H9 (cell line): Measurements from ENCODE around the gene COL18A1. TPM values are rescaled to one million over a fixed set of nuclear protein-coding genes. Genes with fewer than 3 reads are reported as not detected.

ENCODE experiments used
- DNase-seq: peaks from one replicate; pipeline ENCODE4 v3.0.0-alpha.2; 2017
- H2AFZ ChIP-seq: one replicate; pipeline ENCODE4 v1.6.1; 2013; ENCODE audit warnings: mild to moderate bottlenecking, low read length, control low read depth, moderate library complexity
- H2AK5ac ChIP-seq: 2 replicates; pipeline ENCODE4 v1.6.1; 2013; ENCODE audit warnings: low read length, control low read depth, mixed read lengths; ENCODE audit not compliant: insufficient read length
- H2BK120ac ChIP-seq: one replicate; pipeline ENCODE4 v1.6.1; 2013; ENCODE audit warnings: low read depth, mild to moderate bottlenecking, low read length, control low read depth, inconsistent platforms; ENCODE audit not compliant: poor library complexity, severe bottlenecking
- H2BK12ac ChIP-seq: 2 replicates; pipeline ENCODE4 v1.6.1; 2013; ENCODE audit warnings: low read length, control low read depth, mixed read lengths, low read depth; ENCODE audit not compliant: insufficient read length
- H2BK15ac ChIP-seq: 2 replicates; pipeline ENCODE4 v1.6.1; 2013; ENCODE audit warnings: low read depth, low read length, control low read depth
- H2BK20ac ChIP-seq: one replicate; pipeline ENCODE4 v1.6.1; 2013; ENCODE audit warnings: low read depth, mild to moderate bottlenecking, low read length, control low read depth, inconsistent platforms; ENCODE audit not compliant: poor library complexity, severe bottlenecking
- H2BK5ac ChIP-seq: 2 replicates; pipeline ENCODE4 v1.6.1; 2013; ENCODE audit warnings: low read length, control low read depth, mixed read lengths; ENCODE audit not compliant: insufficient read length
- H3K14ac ChIP-seq: 2 replicates; pipeline ENCODE4 v1.6.1; 2013; ENCODE audit warnings: low read length, control low read depth; ENCODE audit not compliant: insufficient read depth
- H3K18ac ChIP-seq: 2 replicates; pipeline ENCODE4 v1.6.1; 2013; ENCODE audit warnings: low read depth, mild to moderate bottlenecking, mixed read lengths, low read length, control low read depth; ENCODE audit not compliant: insufficient read length
- H3K23ac ChIP-seq: 2 replicates; pipeline ENCODE4 v1.6.1; 2013; ENCODE audit warnings: low read length, control low read depth, mixed read lengths, low read depth; ENCODE audit not compliant: insufficient read length
- H3K23me2 ChIP-seq: 2 replicates; pipeline ENCODE4 v1.6.1; 2013; ENCODE audit warnings: low read depth, mild to moderate bottlenecking, mixed read lengths, low read length, control low read depth; ENCODE audit not compliant: insufficient read length, poor library complexity, severe bottlenecking
- H3K27ac ChIP-seq: 2 replicates; pipeline ENCODE4 v1.5.1; 2013; ENCODE audit warnings: low read length, control low read depth, mixed read lengths, low read depth; ENCODE audit not compliant: insufficient read length
- H3K27me3 ChIP-seq: 2 replicates; pipeline ENCODE4 v1.6.1; 2013; ENCODE audit warnings: low read length, control low read depth, inconsistent platforms; ENCODE audit not compliant: insufficient read depth
- H3K4ac ChIP-seq: 2 replicates; pipeline ENCODE4 v1.6.1; 2013; ENCODE audit warnings: low read depth, mild to moderate bottlenecking, control low read depth, inconsistent platforms, low read length, moderate library complexity
- H3K4me1 ChIP-seq: 2 replicates; pipeline ENCODE4 v1.6.1; 2013; ENCODE audit warnings: low read length, control low read depth, inconsistent platforms; ENCODE audit not compliant: insufficient read depth
- H3K4me2 ChIP-seq: 2 replicates; pipeline ENCODE4 v1.6.1; 2013; ENCODE audit warnings: low read length, control low read depth, mixed read lengths; ENCODE audit not compliant: insufficient read length, insufficient read depth
- H3K56ac ChIP-seq: 2 replicates; pipeline ENCODE4 v1.6.1; 2013; ENCODE audit warnings: low read depth, mild to moderate bottlenecking, mixed read lengths, low read length, control low read depth; ENCODE audit not compliant: insufficient read length
- H3K79me1 ChIP-seq: 2 replicates; pipeline ENCODE4 v1.6.1; 2013; ENCODE audit warnings: low read depth, mild to moderate bottlenecking, moderate library complexity, low read length, control low read depth, inconsistent platforms; ENCODE audit not compliant: insufficient read depth, poor library complexity, severe bottlenecking
- H3K79me2 ChIP-seq: 2 replicates; pipeline ENCODE4 v1.6.1; 2013; ENCODE audit warnings: low read length, control low read depth, inconsistent platforms; ENCODE audit not compliant: insufficient read depth
- H3K9ac ChIP-seq: 2 replicates; pipeline ENCODE4 v1.6.1; 2013; ENCODE audit warnings: low read length, control low read depth, mixed read lengths; ENCODE audit not compliant: insufficient read length; ENCODE audit errors: extremely low read depth
- H3K9me3 ChIP-seq: one replicate; pipeline ENCODE4 v1.6.1; 2013; ENCODE audit warnings: low read depth, low read length, inconsistent platforms; ENCODE audit not compliant: control insufficient read depth
- H3T11ph ChIP-seq: one replicate; pipeline ENCODE4 v1.6.1; 2013; ENCODE audit warnings: mild to moderate bottlenecking, low read length, control low read depth, inconsistent platforms
- H4K20me1 ChIP-seq: one replicate; pipeline ENCODE4 v1.6.1; 2013; ENCODE audit not compliant: control insufficient read depth, insufficient read length, insufficient read depth
- H4K5ac ChIP-seq: 2 replicates; pipeline ENCODE4 v1.6.1; 2013; ENCODE audit warnings: low read depth, mild to moderate bottlenecking, mixed read lengths, low read length, control low read depth; ENCODE audit not compliant: insufficient read length
- H4K8ac ChIP-seq: replicated peaks from 2 replicates; pipeline ENCODE4 v1.6.1; 2013; ENCODE audit warnings: low read length, control low read depth, mixed read lengths, low read depth; ENCODE audit not compliant: insufficient read length
- H4K91ac ChIP-seq: 2 replicates; pipeline ENCODE4 v1.6.1; 2013; ENCODE audit warnings: low read depth, mild to moderate bottlenecking, moderate library complexity, mixed read lengths, low read length, control low read depth; ENCODE audit not compliant: insufficient read length
- H3K27ac Mint-ChIP-seq, 3 experiments: 2 replicates in 2 of 3; 3 replicates in 1 of 3; pipeline ENCODE4 v1.8.0; 2020 to 2021; ENCODE audit warnings: mixed read lengths in 3 of 3, mild to moderate bottlenecking in 1 of 3, moderate library complexity in 1 of 3
- H3K27me3 Mint-ChIP-seq: 2 replicates; pipeline ENCODE4 v1.8.0; 2021; ENCODE audit warnings: low read depth, mild to moderate bottlenecking, moderate library complexity, mixed read lengths
- H3K36me3 Mint-ChIP-seq, 3 experiments: 2 replicates in 2 of 3; 3 replicates in 1 of 3; pipeline ENCODE4 v1.8.0; 2020 to 2021; ENCODE audit warnings: low read depth in 3 of 3, mixed read lengths in 3 of 3; ENCODE audit not compliant: insufficient read depth in 1 of 3
- H3K4me1 Mint-ChIP-seq, 2 experiments: 2 replicates each; pipeline ENCODE4 v1.8.0; 2020; ENCODE audit warnings: mixed read lengths in 2 of 2
- H3K4me3 Mint-ChIP-seq, 2 experiments: 2 replicates in 1 of 2; 3 replicates in 1 of 2; pipeline ENCODE4 v1.8.0; 2020 to 2021; ENCODE audit warnings: mild to moderate bottlenecking in 2 of 2, mixed read lengths in 2 of 2, moderate library complexity in 1 of 2
- H3K9me3 Mint-ChIP-seq, 2 experiments: 2 replicates in 1 of 2; 3 replicates in 1 of 2; pipeline ENCODE4 v1.8.0; 2020; ENCODE audit warnings: mild to moderate bottlenecking in 2 of 2, mixed read lengths in 2 of 2, moderate library complexity in 1 of 2
- WGBS: extraction: QIAGEN DNeasy Blood & Tissue Kit; methylation state at CpG from one replicate; pipeline ENCODE4 v1.1.7; 2013; ENCODE audit warnings: missing lambda C conversion rate, low lambda C conversion rate, mixed read lengths; ENCODE audit not compliant: insufficient read length; ENCODE audit errors: extremely low coverage; 5-methylcytosine and 5-hydroxymethylcytosine counted together
- total RNA-seq: library from RNA; stranded (reverse); gene quantifications from 2 replicates; pipeline ENCODE4 v1.2.1, GENCODE V29; 2021
- TF ChIP-seq, protein P1 (sequence below): fragments of 200-600 bp; sonication (generic); conservative IDR thresholded peaks from 3 replicates; pipeline ENCODE4 v1.8.0; 2021; ENCODE audit warnings: antibody characterized with exemption, mild to moderate bottlenecking

COL18A1 gene
- total RNA-seq, 1 experiment from 2014 or later = 232 TPM

DNA sequence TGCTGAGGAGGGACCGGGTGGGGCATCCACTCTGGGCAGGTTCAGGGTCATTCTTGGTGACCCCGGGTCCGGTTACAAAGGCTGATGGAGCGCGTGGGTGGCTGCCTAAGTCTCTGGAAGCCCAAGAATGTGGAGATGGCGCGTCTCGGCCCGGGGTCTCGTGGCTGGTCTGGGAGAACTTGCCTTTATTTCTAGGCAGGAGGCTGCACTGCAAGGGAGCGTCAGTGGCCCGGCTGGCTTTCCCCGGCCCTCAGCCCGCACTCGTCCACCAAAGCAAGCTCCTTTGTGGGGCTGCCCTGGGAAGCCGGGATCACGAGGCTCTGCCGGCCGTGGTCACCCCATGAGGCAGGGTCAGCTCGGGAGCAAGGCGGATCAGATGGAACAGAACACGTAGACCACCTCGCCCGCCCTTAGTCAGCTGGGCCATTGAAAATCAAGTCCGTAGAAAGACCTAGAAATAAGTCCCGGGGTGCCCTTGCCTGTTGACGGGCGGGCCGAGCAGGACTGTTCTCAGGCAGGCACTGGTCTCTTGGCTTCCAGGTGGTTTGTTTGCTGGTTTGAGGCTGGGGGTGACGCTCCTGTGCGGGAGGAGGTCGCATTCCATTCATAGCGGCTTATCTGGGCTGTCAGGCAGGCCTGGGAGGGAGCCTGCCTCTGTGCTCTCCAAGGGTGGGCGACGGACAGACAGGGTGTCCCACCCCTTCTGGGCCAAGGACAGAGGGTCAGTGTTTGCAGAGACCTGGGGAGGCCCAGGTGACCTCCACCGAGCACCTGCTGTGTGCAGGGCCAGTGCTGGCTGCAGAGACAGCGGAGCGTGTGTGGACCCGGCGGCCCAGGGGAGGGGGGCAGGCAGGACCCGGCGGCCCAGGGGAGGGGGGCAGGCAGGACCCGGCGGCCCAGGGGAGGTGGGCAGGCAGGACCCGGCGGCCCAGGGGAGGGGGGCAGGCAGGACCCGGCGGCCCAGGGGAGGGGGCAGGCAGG lies 25.8 kb downstream of the COL18A1 start:
- no peaks in the 10 kb centered on the region for H3K9me3 Mint-ChIP-seq
- H2BK20ac ChIP-seq = no peak overlapping the region
- no peak overlapping the region for H2AFZ ChIP-seq
- H3K14ac ChIP-seq = no peak overlapping the region
- DNase-seq = peak; percentile 78
- H2BK12ac ChIP-seq = no peak overlapping the region
- H2BK15ac ChIP-seq = no peak overlapping the region
- H3K79me2 ChIP-seq = peaks cover 41% of the 10 kb centered on the region; the same call in 1 of the 2 replicates
- peaks cover 62 to 76% of the 10 kb centered on the region in 2 experiments for H3K4me1 Mint-ChIP-seq
- no peaks in the 10 kb centered on the region for H3K79me1 ChIP-seq
- peak overlapping the region; percentile 93 to 96 (median 95) for H3K27ac Mint-ChIP-seq
- H3K4ac ChIP-seq = no peak overlapping the region
- H2BK120ac ChIP-seq = no peak overlapping the region
- H3K4me3 Mint-ChIP-seq = peak overlapping the region; percentile 38; a peak in 4 of 5 replicates
- H4K91ac ChIP-seq = no peak overlapping the region
- no peak overlapping the region for H3K56ac ChIP-seq
- peaks cover 2 to 21% (median 16%) of the 10 kb centered on the region in 3 experiments; a peak in 6 of 7 replicates for H3K36me3 Mint-ChIP-seq
- no peaks in the 10 kb centered on the region for H3K23me2 ChIP-seq
- H3K9ac ChIP-seq = no peak overlapping the region
- no peaks in the 10 kb centered on the region; the same call in 1 of the 2 replicates for H3K27me3 Mint-ChIP-seq
- no peaks in the 10 kb centered on the region for H4K20me1 ChIP-seq
- no peak overlapping the region for H3K23ac ChIP-seq
- peak overlapping the region; percentile 21 for H3K18ac ChIP-seq
- H3K27ac ChIP-seq = no peak overlapping the region
- H2BK5ac ChIP-seq = no peak overlapping the region
- no peak overlapping the region for H3K4me2 ChIP-seq
- H3T11ph ChIP-seq = no peak overlapping the region
- H4K8ac ChIP-seq = no peak overlapping the region
- TF ChIP-seq, protein P1, sequence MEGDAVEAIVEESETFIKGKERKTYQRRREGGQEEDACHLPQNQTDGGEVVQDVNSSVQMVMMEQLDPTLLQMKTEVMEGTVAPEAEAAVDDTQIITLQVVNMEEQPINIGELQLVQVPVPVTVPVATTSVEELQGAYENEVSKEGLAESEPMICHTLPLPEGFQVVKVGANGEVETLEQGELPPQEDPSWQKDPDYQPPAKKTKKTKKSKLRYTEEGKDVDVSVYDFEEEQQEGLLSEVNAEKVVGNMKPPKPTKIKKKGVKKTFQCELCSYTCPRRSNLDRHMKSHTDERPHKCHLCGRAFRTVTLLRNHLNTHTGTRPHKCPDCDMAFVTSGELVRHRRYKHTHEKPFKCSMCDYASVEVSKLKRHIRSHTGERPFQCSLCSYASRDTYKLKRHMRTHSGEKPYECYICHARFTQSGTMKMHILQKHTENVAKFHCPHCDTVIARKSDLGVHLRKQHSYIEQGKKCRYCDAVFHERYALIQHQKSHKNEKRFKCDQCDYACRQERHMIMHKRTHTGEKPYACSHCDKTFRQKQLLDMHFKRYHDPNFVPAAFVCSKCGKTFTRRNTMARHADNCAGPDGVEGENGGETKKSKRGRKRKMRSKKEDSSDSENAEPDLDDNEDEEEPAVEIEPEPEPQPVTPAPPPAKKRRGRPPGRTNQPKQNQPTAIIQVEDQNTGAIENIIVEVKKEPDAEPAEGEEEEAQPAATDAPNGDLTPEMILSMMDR = no peak
- H3K27me3 ChIP-seq = no peaks in the 10 kb centered on the region
- H3K9me3 ChIP-seq = no peaks in the 10 kb centered on the region
- no CpG with 5 or more reads among the region's 48 CpGs for WGBS
- no peaks in the 10 kb centered on the region; the same call in 1 of the 2 replicates for H3K4me1 ChIP-seq
- H2AK5ac ChIP-seq = no peak overlapping the region
- no peak overlapping the region for H4K5ac ChIP-seq
